Lower lobe of right lung (tissue), 2 donors: ENCODE data around the gene SPATA6L. TPM values are rescaled to one million over a fixed set of nuclear protein-coding genes. Genes with fewer than 3 reads are reported as not detected.
A peak's percentile ranks its signal among the peaks of the same experiment; 100 is the strongest.

Experiments used
- ATAC-seq, 2 donors: fragments of 200-7000 bp; cut with Tn5 transposase; one replicate each; pipeline ENCODE4 v1.9.1; 2020 to 2022; ENCODE audit warnings: mild to moderate bottlenecking in 2 of 2, moderate library complexity in 2 of 2
- DNase-seq: peaks from one replicate; pipeline ENCODE4 v3.0.0-alpha.2; 2020
- H3K27ac ChIP-seq: fragments of 200-600 bp; one replicate; pipeline ENCODE4 v1.8.0; 2022
- H3K27me3 ChIP-seq: fragments of 200-600 bp; one replicate; pipeline ENCODE4 v1.8.0; 2022; ENCODE audit warnings: low read depth
- H3K36me3 ChIP-seq: fragments of 200-600 bp; one replicate; pipeline ENCODE4 v1.8.0; 2022; ENCODE audit warnings: mild to moderate bottlenecking
- H3K4me1 ChIP-seq: fragments of 200-600 bp; one replicate; pipeline ENCODE4 v1.8.0; 2022
- H3K4me3 ChIP-seq: fragments of 200-600 bp; one replicate; pipeline ENCODE4 v1.8.0; 2022; ENCODE audit warnings: mild to moderate bottlenecking
- H3K9me3 ChIP-seq: fragments of 200-600 bp; one replicate; pipeline ENCODE4 v1.8.0; 2022
- CTCF ChIP-seq: fragments of 200-600 bp; IDR thresholded peaks from one replicate; pipeline ENCODE4 v1.8.0; 2022; ENCODE audit warnings: antibody characterized with exemption, mild to moderate bottlenecking
- intact Hi-C: fragments of 100-400 bp; cut with DNase I; formaldehyde crosslinking; loops from one replicate; pipeline ENCODE4 v1.11.0; 2022
- total RNA-seq: library from RNA; stranded (reverse); fragmentation: NEBNext Ultra II Directional; extraction: Animal tissue kit (Norgen Biotek cat#: 25700); gene quantifications from one replicate; pipeline ENCODE4 v1.2.1, GENCODE V29; 2021
- donor health status: DM: no; HTN: yes; CAD: no; lungs with severe emphysema.

Gene SPATA6L
- total RNA-seq, 1 donor from 2014 or later, result 16.3 TPM

- Histone ChIP-seq H3K27ac (peak overlapping the region; percentile 96), H3K9me3 (no peaks in the 10 kb centered on the region), H3K27me3 (no peaks in the 10 kb centered on the region), H3K36me3 (peaks cover 10% of the 10 kb centered on the region), H3K4me3 (peak overlapping the region; percentile 81), H3K4me1 (peaks cover 21% of the 10 kb centered on the region)
- DNase-seq (no peak), ATAC-seq (no peak)
- intact Hi-C loops, result no loop called here
- no peak for TF ChIP-seq CTCF
Observed at GRCh38 chr9:4680750-4681149, 14.5 kb upstream of the SPATA6L start.

GRCh38 chr9:4680173-4680525, 13.9 kb upstream of the SPATA6L start:
- Histone ChIP-seq H3K27me3 (no peaks in the 10 kb centered on the region), H3K36me3 (peaks cover 5% of the 10 kb centered on the region), H3K9me3 (no peaks in the 10 kb centered on the region), H3K4me1 (peaks cover 21% of the 10 kb centered on the region), H3K4me3 (peak overlapping the region; percentile 81), H3K27ac (peak overlapping the region; percentile 96)
- intact Hi-C loops, result no loop called here
- DNase-seq (no peak), ATAC-seq (peak; percentile 20 to 34)
- no peak for TF ChIP-seq CTCF

- Histone ChIP-seq H3K4me3 (peak within 1 kb of the TSS; percentile 81), H3K4me1 (peaks cover 21% of the 10 kb centered on the region), H3K27ac (peak within 1 kb of the TSS; percentile 96), H3K9me3 (no peaks in the 10 kb centered on the region), H3K36me3 (no peaks in the 10 kb centered on the region), H3K27me3 (no peaks in the 10 kb centered on the region)
- TF ChIP-seq CTCF, result peak; percentile 83
- ATAC-seq, result peak; percentile 99 to 100
- DNase-seq, result peak; percentile 98
- intact Hi-C loops, result loop anchor here (10.0 kb wide), 1 partner anchor 55 kb away; no protein-coding TSS in a partner anchor
Observed at GRCh38 chr9:4679268-4680172, 13.2 kb upstream of the SPATA6L start, which contains the start of gene CDC37L1. Gene CDC37L1, plus strand, starts transcription at chr9:4679569. Its CDS starts 199 bp downstream, at chr9:4679768.

GRCh38 chr9:4678679-4679267, 12.5 kb upstream of the SPATA6L start:
- H3K4me3 ChIP-seq, result peak overlapping the region; percentile 81
- H3K27me3 ChIP-seq, result no peaks in the 10 kb centered on the region
- intact Hi-C loops, result loop anchor here (10.0 kb wide), 1 partner anchor 56 kb away; no protein-coding TSS in a partner anchor
- peak overlapping the region; percentile 96 for H3K27ac ChIP-seq
- DNase-seq, result no peak
- ATAC-seq, result peak in 1 of 2 donors; percentile 28
- no peak for TF ChIP-seq CTCF
- H3K4me1 ChIP-seq, result peaks cover 21% of the 10 kb centered on the region
- no peaks in the 10 kb centered on the region for H3K9me3 ChIP-seq
- H3K36me3 ChIP-seq, result no peaks in the 10 kb centered on the region

- H3K4me1 ChIP-seq, result peaks cover 19% of the 10 kb centered on the region
- no peaks in the 10 kb centered on the region for H3K9me3 ChIP-seq
- H3K27ac ChIP-seq, result peak overlapping the region; percentile 57
- H3K4me3 ChIP-seq, result no peak overlapping the region
- H3K27me3 ChIP-seq, result no peaks in the 10 kb centered on the region
- DNase-seq (no peak), ATAC-seq (no peak)
- H3K36me3 ChIP-seq, result no peaks in the 10 kb centered on the region
- no peak for TF ChIP-seq CTCF
- intact Hi-C loops, result loop anchor here (10.0 kb wide), 1 partner anchor 57 kb away; no protein-coding TSS in a partner anchor
Observed at GRCh38 chr9:4677392-4677791, 11.1 kb upstream of the SPATA6L start.
